ENCODE data around the gene TUBA4B.

Gene TUBA4B

DNA sequence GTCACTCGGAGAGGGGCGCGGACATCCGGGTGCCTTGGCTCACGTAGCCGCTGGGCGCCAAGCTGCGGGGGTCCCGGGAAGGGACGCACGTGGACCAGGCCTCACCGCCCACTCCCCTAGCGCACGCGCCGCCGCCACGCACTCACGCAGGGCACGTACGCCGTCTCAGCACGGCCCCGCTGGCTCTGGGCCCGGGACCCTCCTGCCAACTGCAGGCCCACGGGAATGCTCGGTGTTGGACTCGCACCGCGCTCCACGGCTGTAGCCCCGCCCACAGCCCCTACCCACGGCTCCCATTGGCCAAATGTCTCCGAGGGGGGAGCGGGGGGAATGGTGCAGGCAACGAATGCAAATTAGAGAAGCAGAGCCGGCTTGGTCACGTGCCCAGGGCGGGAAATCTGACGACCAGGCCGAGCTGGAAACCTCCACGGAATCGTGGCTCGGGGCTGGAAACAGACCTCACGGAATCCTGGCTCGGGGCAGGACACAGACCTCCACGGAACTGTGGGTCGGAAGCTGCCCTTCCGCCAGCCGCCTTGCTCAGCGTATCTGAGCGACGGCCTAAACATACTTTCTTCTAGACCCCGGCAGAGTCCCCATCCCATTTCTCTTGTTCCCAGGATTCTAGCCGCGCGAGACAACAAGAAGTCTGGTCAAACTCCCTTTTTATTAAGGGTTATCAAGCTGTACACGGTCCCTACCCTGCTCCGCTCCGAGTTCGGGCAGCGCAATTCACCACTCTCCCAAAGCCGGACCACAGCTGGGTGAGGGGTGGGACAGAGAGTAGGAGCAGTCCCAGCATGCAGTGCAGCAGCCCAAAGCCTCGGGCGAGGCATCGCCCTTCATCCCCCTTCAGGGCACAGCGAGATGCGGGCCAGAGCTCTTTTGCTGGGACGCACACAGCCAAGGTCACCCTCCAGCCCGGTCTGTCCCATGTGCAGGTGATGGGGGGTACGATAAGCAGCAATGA is 34.0 kb upstream of the TUBA4B start, which contains the start of gene ABCB6:
Gene ABCB6 (minus strand): TSS at position 227 of the 970 bp plus-strand sequence. CDS start 285 bp downstream, outside the sequence.
- DNase-seq = peak; percentile 88

DNA sequence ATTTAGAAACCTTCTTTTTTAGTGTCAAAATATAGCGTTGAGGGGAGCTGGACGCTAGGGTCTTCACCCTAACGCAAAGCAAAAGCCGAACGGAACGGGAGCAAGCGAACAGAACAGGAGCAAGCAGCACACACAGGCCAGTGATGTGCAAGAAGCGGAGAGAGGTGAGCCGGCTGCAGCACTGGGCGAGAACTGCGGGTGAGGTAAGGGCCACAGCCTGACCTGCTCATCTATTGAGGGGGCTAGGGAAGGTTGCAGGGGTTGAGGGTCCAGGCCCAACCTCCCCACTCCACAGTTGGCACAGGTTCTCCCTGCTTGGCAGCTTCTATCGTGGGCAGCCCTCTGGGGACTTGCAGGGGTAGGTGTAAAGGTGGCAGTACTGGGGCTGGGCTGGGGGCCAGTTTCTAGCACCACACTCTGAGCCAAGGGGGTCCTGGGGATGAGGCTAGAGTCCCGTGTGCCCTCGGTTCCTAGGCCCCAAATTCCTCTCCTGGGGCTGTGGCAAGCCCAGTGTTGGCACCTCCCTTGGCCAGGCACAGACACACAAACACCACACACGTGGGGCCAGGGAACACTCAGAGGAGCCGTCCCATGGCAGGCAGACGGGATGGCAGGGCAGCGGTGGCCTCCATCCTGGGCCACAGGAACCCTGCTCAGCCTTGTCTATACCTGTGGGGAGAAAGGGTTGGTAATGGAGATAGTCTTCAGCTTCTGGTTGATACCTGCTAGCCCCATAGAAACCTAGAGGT is 33.1 kb upstream of the TUBA4B start:
- DNase-seq = no peak

GRCh38 chr2:219220652-219221402 is 32.2 kb upstream of the TUBA4B start:
- DNase-seq = no peak

GRCh38 chr2:219221957-219222518 is 31.0 kb upstream of the TUBA4B start:
- DNase-seq = no peak

DNA sequence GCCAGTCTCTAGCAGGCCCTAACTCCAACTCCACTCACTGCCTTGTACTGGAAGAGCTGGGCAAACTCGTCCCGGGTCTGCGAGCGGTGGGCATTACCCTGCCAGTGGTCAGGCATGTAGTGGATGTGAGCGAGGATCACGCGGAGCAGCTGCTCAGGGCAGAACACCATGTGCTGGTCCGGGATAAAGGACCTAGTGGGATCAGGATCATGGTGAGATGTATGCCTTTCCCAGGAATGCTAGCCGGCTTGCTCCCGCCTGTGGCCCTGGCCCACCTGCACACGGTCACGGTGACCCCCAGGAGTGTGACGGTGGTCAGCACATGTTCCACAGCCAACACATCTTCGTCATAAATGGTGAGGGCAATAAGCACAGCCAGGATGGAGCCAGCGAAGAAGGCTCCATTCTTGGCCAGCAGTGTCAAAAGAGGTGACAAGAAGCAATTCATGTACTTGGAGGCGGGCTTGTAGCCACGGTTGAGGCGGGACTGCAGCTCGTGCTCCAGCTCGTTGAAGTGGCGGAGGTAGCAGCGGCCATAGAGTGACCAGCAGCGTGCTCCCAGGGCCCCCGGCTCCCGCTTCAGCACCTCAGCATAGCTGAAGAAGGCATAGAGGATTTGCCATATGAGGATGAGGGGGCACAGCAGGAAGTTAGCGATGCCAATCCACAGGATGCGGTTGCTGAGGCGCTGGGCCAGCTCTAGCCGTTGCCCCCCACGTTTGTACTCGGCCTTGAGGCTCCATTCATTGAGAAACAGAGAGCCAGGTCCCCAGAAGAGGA is 29.0 kb upstream of the TUBA4B start:
- no peak for DNase-seq

- no peak for DNase-seq
Observed at GRCh38 chr2:219225350-219225749, 27.7 kb upstream of the TUBA4B start.

- DNase-seq = no peak
Observed at GRCh38 chr2:219228041-219228910, 24.8 kb upstream of the TUBA4B start.

GRCh38 chr2:219228911-219229304 is 24.1 kb upstream of the TUBA4B start:
- DNase-seq = no peak

DNA sequence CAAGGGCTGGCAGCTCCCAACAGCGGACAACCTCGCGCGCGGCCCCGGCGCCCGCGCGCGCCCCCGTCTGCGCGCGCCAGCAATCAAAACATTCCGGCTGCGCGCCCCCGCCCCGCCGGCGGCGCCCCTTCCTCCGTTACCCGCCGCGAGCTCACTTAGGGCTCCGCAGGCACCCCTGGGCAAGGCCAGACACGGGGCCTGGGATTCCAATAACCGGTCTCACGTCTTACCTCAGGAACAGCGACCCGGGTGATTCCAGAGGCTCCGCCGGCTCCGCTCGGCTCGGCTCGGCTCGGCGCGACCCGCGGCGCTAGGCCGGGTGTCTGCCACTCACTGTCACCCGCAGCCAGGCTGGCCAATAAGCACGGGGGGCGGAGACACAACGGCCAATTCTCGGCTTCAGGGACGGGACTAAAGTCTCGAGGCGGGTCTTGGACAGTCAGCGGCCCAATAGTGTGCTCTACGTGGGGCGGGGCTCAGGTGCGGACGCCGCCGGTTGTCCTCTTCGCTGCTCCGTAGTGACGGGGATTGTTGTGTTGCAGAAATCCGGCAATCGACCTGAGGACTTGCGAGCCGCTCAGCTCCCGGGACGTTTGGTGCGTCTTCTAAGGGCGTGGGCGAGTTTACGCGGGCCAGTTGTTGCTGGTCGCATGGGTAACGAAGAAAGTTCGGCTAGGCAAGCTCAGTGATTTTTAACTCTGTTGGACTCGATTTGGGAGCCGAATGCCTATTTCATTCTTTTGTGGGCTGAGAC is 23.6 kb upstream of the TUBA4B start, which contains the start of the genes ANKZF1 and ATG9A:
Gene ANKZF1 (plus strand): TSS at position 502 of the 754 bp plus-strand sequence. CDS start 452 bp downstream, outside the sequence.
Gene ATG9A (minus strand): TSS at position 332 of the 754 bp plus-strand sequence. CDS start 1,612 bp downstream, outside the sequence.
- DNase-seq = peak; percentile 100

- peak; percentile 46 for DNase-seq
Observed at GRCh38 chr2:219230059-219230540, 22.9 kb upstream of the TUBA4B start.

GRCh38 chr2:219234331-219234730 is 18.7 kb upstream of the TUBA4B start:
- no peak for DNase-seq

DNA sequence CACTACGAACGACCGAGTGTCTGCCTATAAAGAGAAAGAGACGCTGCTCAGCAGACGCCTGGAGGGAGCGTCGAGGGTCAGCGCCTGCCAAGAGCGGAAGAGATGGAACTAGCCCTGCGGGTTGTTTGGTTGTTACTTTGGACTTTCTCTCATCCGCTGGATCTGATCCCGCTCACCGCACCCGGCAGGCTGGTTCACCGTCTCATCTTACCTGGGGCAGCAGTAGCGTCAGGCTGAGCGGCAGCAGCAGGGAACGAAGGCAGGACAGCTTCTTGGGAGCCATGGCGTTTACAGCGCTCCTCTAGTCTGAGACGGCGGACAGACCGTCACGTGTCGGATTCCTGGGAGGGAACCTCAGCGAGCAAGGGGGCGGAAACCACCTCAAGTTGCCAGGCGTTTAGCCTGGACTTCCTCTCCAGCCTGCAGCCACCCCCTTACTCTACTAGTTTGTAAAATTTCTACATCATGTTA is 9.7 kb upstream of the TUBA4B start:
- DNase-seq = peak; percentile 35

DNA sequence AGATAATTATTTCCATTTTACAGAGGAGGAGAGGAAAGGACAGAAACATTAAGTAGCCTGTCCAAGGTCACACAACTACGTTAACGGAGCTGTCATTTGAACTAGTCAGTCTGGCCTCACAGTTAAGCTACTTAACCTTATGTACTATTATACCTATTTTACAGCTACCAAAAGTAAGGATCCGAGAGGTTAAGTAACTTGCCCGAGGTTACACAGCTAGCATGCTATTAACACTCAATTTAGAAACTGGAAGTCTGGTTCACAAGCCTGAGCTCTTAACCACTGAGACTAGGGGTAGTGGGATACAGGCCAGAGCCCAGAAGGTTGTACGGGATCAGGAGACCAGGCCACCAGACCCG is 8.3 kb upstream of the TUBA4B start:
- no peak for DNase-seq

DNA sequence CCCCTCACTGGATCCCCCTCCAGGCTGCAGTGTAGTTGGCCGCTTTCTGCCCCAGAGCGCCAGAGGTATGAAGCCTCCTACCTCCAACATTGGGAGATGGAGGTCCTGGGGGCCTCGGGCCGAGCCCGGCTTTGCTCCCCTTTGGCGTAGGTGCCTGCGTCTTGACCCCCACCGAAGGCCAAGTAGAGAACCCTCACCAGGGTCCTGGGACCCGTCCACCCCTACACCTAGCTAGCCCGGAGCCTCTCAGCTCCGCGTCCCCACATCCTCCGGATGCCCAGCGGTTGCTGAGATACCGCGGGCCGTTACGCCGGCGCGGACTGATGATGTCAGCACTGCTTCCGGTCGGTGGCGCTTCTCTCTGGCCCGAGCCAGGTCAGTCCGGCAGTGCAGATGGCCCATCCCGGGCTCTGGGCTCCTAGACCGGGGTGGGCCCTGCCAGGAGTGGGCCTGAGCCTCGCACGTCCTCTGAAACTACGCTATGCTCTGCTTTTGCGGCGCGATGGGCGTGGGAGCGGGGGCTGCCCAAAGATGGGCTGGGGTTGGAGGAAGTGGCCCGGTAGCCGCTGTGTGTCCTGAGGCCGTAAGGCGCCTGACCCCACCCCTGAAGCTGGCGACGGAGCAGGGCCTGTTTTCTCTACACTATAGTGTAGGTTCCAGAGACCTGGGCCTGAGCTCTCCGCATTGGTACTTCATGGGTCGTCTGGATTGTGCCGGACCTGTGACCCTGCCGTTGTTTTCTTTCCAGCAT is 7.7 kb upstream of the TUBA4B start, which contains the start of the genes GLB1L and STK16:
Gene GLB1L (minus strand): TSS at position 297 of the 751 bp plus-strand sequence. CDS start 1,871 bp downstream, outside the sequence.
Gene STK16 (plus strand): TSS at position 332 of the 751 bp plus-strand sequence. CDS start 521 bp downstream, outside the sequence.
- peak; percentile 90 for DNase-seq

- DNase-seq = no peak
Observed at GRCh38 chr2:219245899-219246230, 7.2 kb upstream of the TUBA4B start.

DNA sequence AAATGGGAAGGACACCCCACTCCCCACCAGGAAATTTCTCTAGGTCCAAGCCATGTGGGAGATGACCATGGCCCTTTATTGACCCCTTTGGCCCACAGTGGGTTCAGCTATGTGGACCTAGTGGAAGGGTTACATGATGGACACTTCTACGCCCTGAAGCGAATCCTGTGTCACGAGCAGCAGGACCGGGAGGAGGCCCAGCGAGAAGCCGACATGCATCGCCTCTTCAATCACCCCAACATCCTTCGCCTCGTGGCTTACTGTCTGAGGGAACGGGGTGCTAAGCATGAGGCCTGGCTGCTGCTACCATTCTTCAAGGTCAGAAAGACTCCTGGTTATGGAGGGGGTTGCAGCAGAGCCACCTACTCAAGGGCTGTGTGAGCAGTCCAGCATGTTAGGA is 6.5 kb upstream of the TUBA4B start:
- DNase-seq = no peak

GRCh38 chr2:219247678-219248642 is 5.1 kb upstream of the TUBA4B start:
- no peak for DNase-seq
